ENCODE measurements around the gene NLK. TPM values are rescaled to one million over a fixed set of nuclear protein-coding genes. Genes with fewer than 3 reads are reported as not detected.

Gene NLK
- total and polyA plus RNA-seq, 2 of the 13 experiments (the other 11 are each of a cell fraction or from before 2014, with no cell fraction given), result 13.4 to 14.6 TPM

DNA sequence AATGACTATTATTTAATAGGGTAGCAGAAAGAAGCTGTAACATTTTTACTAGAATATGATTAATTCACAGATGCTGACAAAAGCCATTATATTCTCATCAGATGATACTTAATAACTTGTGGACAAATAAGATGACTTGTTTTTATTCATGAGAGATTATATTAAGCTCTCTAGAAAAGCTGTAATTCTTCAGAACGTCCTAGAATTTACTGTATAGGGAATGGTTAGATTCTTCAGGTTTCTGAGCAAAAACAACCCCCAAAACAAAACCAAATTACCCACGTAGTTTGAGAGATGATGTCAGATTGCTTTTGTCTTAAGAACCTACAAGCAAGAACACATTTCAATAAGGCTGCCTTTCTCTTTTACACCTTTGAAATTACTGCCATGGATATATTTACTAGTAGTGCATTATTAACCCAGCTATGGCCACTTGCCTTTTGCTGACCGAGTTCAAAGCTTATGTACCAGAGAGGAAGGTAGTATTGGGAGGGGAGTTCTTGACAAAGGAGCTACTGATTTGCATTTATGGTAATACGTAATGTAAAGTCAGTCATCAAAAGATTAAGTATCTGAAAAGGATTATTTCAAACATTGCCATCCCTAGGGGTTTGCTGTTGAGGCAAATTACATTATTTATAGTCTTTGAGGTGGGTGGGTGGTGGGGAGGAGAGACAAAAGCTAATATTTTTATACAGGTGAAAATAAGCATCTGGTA lies 51.7 kb downstream of the NLK start (continued):
- TF ChIP-seq SUZ12 (IDR thresholded peaks at IDR 0.05; ENCODE audit: low read depth, low read length) (no peak), ESRRA (CRISPR knock-in tag; IDR thresholded peaks at IDR 0.05; ENCODE audit: low read depth) (no peak), U2AF1 (optimal IDR thresholded peaks at IDR 0.05; ENCODE audit: low read depth, low read length) (no peak)

DNA sequence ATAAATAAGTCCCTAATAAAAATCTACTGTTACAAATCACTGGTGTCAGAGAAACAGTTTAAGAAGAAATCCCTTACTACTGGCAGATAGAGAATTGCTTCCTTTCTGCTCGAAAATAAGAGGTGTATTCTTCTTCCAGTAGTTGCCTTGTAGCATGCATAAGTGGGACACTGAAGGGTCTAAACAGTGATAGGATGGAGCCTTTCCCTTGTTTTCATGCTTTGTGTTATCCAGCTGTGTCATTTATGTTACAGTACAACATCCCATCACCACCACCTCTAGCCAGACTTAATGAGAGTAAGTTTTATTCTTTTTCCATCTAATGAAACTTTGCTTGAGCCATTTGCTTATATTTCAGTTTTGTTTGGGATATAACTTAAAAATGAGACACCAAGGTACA lies 54.3 kb downstream of the NLK start:
- H3K9ac ChIP-seq (ENCODE audit: insufficient read depth, low read depth, low read length), result no peak overlapping the region

More for the DNA sequence above, 54.3 kb downstream of the NLK start:
- no TSS peak for BruUV-seq (replicated peaks)
- DNase-seq (ENCODE audit: low spot score) (no peak), ATAC-seq (no peak), FAIRE-seq (no peak)
- Histone ChIP-seq H4K20me1 (ENCODE audit: insufficient read depth, low read length) (no peaks in the 10 kb centered on the region), H3K79me2 (ENCODE audit: insufficient read depth, low read length) (no peaks in the 10 kb centered on the region), H3K4me2 (ENCODE audit: low read depth, low read length) (no peak overlapping the region), H2AFZ (ENCODE audit: low read length) (no peak overlapping the region), H3K9me3 (ENCODE audit: low read length) (no peaks in the 10 kb centered on the region), H3K27ac (ENCODE audit: extremely low read length, insufficient read depth, low read length) (no peak overlapping the region), H3K27me3 (ENCODE audit: control insufficient read depth in 1 of 2, insufficient read depth in 2 of 2, low read length in 2 of 2) (no peaks in the 10 kb centered on the region), H3K4me3 (replicated peaks in 1 of 3; ENCODE audit: insufficient read depth in 1 of 3, low read depth in 2 of 3, low read length in 3 of 3) (no peak overlapping the region), H3K4me1 (ENCODE audit: insufficient read depth, low read length) (peaks cover 21% of the 10 kb centered on the region), H3K36me3 (replicated peaks in 1 of 2; ENCODE audit: control insufficient read depth in 1 of 2, insufficient read depth in 2 of 2, low read length in 2 of 2) (no peaks in the 10 kb centered on the region)
- WGBS (ENCODE audit: low lambda C conversion rate), result 88% methylated on average over 1 of the region's 1 CpG
- in situ Hi-C loops (cut with HindIII; ENCODE audit: extremely low pct_ligation_motif_present, low pct_unique_long_range_greater_than_20kb), result no loop called here
- intact Hi-C loops (cut with micrococcal nuclease; ENCODE audit: unreplicated experiment), result no loop called here
- TF ChIP-seq ZNF7 (CRISPR knock-in tag; IDR thresholded peaks at IDR 0.05), result no peak
- TF ChIP-seq, protein P1, sequence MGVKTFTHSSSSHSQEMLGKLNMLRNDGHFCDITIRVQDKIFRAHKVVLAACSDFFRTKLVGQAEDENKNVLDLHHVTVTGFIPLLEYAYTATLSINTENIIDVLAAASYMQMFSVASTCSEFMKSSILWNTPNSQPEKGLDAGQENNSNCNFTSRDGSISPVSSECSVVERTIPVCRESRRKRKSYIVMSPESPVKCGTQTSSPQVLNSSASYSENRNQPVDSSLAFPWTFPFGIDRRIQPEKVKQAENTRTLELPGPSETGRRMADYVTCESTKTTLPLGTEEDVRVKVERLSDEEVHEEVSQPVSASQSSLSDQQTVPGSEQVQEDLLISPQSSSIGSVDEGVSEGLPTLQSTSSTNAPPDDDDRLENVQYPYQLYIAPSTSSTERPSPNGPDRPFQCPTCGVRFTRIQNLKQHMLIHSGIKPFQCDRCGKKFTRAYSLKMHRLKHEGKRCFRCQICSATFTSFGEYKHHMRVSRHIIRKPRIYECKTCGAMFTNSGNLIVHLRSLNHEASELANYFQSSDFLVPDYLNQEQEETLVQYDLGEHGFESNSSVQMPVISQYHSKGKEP (CRISPR knock-in tag; IDR thresholded peaks at IDR 0.05), result no peak
- no peak for TF ChIP-seq ZNF264 (CRISPR knock-in tag; IDR thresholded peaks at IDR 0.05)
- CTCF ChIA-PET (ENCODE audit: low intra/inter-chr PET ratio, low total read pairs), result no interaction called here
- POLR2A ChIA-PET, result no interaction called here
